Fibroblast of villous mesenchyme (primary cell): ENCODE results near the gene FAM163B. TPM values are rescaled to one million over a fixed set of nuclear protein-coding genes. Genes with fewer than 3 reads are reported as not detected.
A peak's percentile ranks its signal among the peaks of the same experiment; 100 is the strongest.

Experiments used
- DNase-seq: peaks from one replicate; pipeline ENCODE4 v3.0.0-alpha.2; 2010; ENCODE audit warnings: low read depth
- H3K4me3 ChIP-seq: 2 replicates; pipeline ENCODE4 v1.5.1; 2011; ENCODE audit warnings: low read depth, mild to moderate bottlenecking, low read length
- CTCF ChIP-seq: IDR thresholded peaks from 2 replicates; pipeline ENCODE4 v1.5.1; 2012; ENCODE audit warnings: low read depth, mild to moderate bottlenecking, low read length; ENCODE audit not compliant: insufficient read depth
- total RNA-seq: library from RNA; depleted of rRNA; stranded (reverse); fragments of >200 nt; gene quantifications from 2 replicates; pipeline ENCODE4 v1.2.3, GENCODE V29; 2012

Gene FAM163B
- total RNA-seq, 1 donor, result not detected

- TF ChIP-seq CTCF, result no peak
- H3K4me3 ChIP-seq, result no peak overlapping the region
- no peak for DNase-seq
Measured at GRCh38 chr9:133575186-133576030, 33.8 kb downstream of the FAM163B start.

- no peak for TF ChIP-seq CTCF
- no peak overlapping the region for H3K4me3 ChIP-seq
Measured at GRCh38 chr9:133574771-133575170, 34.4 kb downstream of the FAM163B start.

GRCh38 chr9:133573791-133574515 is 35.2 kb downstream of the FAM163B start:
- no peak for DNase-seq
- no peak overlapping the region for H3K4me3 ChIP-seq
- TF ChIP-seq CTCF, result no peak

More at GRCh38 chr9:133574771-133575170, 34.4 kb downstream of the FAM163B start:
- no peak for DNase-seq

GRCh38 chr9:133572821-133573361 is 36.3 kb downstream of the FAM163B start:
- no peak overlapping the region for H3K4me3 ChIP-seq
- DNase-seq, result peak; percentile 27
- TF ChIP-seq CTCF, result no peak

- H3K4me3 ChIP-seq, result no peak overlapping the region
- no peak for TF ChIP-seq CTCF
- DNase-seq, result no peak
Measured at GRCh38 chr9:133571896-133572595, 37.1 kb downstream of the FAM163B start.

- no peak for DNase-seq
- no peak for TF ChIP-seq CTCF
- H3K4me3 ChIP-seq, result no peak overlapping the region
Measured at GRCh38 chr9:133571391-133571890, 37.7 kb downstream of the FAM163B start.
